Fibroblast of villous mesenchyme (primary cell): ENCODE data around the gene CDC40. TPM values are rescaled to one million over a fixed set of nuclear protein-coding genes. Genes with fewer than 3 reads are reported as not detected.

Experiments used
- DNase-seq: peaks from one replicate; pipeline ENCODE4 v3.0.0-alpha.2; 2010; ENCODE audit warnings: low read depth
- H3K4me3 ChIP-seq: 2 replicates; pipeline ENCODE4 v1.5.1; 2011; ENCODE audit warnings: low read depth, mild to moderate bottlenecking, low read length
- total RNA-seq: library from RNA; depleted of rRNA; stranded (reverse); fragments of >200 nt; gene quantifications from 2 replicates; pipeline ENCODE4 v1.2.3, GENCODE V29; 2012
- TF ChIP-seq, protein P1 (sequence below): IDR thresholded peaks from 2 replicates; pipeline ENCODE4 v1.5.1; 2012; ENCODE audit warnings: low read depth, mild to moderate bottlenecking, low read length; ENCODE audit not compliant: insufficient read depth

CDC40 gene
- total RNA-seq, 1 donor = 32.0 TPM

DNA sequence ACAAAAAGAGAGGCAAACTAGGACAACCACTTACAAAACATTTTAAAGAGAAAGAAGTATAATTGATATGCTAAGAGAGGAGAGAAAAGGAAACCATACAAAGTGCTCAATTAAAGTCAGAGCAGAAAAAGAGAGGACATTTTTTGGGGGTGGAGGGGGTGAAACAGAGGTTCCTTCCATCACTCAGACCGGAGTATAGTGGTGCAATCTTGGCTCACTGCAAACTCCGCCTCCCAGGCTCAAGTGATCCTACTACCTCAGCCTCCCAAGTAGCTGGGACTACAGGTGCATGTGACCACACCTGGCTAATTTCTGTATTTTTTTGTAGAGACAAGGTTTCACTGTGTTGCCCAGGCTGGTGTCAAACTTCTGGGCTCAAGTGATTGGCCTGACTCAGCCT, 10.1 kb upstream of the CDC40 start:
- no peak for DNase-seq
- H3K4me3 ChIP-seq = no peak overlapping the region
- TF ChIP-seq, protein P1, sequence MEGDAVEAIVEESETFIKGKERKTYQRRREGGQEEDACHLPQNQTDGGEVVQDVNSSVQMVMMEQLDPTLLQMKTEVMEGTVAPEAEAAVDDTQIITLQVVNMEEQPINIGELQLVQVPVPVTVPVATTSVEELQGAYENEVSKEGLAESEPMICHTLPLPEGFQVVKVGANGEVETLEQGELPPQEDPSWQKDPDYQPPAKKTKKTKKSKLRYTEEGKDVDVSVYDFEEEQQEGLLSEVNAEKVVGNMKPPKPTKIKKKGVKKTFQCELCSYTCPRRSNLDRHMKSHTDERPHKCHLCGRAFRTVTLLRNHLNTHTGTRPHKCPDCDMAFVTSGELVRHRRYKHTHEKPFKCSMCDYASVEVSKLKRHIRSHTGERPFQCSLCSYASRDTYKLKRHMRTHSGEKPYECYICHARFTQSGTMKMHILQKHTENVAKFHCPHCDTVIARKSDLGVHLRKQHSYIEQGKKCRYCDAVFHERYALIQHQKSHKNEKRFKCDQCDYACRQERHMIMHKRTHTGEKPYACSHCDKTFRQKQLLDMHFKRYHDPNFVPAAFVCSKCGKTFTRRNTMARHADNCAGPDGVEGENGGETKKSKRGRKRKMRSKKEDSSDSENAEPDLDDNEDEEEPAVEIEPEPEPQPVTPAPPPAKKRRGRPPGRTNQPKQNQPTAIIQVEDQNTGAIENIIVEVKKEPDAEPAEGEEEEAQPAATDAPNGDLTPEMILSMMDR = no peak

DNA sequence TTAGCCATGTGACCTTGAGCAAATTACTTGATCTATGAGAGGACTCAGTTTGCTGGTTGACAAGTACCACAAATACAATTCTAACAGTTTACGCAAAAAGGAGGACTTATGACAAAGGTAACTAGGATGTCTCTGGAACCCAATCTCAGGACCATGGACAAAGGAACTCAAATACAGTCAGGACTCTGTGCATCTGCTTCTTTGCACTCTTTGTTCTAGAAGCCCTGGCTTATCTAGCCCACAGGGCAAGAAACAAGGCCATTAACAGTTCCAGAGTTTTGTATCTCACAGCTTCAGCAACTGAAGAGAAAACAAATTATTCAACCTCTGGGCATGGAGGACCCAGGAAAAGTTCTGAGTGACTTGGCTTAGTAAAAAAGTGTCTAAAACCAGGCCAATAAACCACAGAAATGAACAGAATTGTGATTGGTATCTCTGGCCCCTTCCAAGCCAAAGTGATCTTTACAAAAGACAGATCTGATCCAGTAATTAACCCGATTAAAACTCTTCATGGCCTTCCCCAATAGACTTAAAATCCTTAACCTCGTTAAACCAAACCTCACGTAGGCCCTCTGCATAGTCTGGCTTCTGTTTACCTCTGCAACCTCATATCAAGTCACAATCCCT, 6.6 kb upstream of the CDC40 start:
- H3K4me3 ChIP-seq = no peak overlapping the region
- DNase-seq = no peak
- TF ChIP-seq, protein P1 = no peak

DNA sequence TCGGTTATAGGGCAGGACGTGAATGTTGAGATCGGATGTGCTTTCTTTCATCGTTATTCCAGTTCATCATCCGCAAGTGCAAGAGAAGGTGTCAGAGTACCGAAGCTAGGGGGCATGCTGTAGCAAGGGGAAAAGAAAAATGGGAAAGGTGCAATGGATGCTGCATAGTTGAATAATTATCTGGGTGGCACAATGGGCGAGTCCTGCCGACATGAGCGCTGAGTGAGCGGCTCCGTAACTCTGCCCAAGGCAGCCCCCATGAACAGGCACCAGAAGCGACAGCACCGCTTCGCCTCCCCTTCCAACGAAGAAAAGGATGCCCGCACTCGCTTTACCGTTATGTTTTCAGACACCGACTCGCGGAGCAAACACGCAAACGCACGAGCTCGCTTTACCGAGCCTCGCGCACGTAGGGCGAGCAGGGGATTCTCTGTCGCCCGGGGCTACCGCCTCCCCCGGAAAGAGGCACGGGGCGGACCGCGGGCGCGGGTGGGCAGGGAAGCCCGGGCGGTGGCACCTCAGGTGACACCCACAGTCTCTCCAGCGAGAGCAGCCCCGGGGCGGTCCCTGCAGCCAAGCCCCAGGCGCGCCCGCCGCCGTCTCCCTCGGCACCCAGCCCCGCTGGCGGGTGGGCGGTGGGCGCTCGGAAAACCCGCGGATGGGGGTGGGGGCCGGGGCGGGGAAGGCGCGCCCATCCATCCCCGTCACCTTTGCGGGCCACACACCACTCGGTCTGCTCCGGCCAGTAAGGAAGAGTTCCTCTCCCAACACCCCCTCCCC, 1.4 kb upstream of the CDC40 start:
- TF ChIP-seq, protein P1 = peak; percentile 76
- peak overlapping the region; percentile 84 for H3K4me3 ChIP-seq
- peak; percentile 68 for DNase-seq

DNA sequence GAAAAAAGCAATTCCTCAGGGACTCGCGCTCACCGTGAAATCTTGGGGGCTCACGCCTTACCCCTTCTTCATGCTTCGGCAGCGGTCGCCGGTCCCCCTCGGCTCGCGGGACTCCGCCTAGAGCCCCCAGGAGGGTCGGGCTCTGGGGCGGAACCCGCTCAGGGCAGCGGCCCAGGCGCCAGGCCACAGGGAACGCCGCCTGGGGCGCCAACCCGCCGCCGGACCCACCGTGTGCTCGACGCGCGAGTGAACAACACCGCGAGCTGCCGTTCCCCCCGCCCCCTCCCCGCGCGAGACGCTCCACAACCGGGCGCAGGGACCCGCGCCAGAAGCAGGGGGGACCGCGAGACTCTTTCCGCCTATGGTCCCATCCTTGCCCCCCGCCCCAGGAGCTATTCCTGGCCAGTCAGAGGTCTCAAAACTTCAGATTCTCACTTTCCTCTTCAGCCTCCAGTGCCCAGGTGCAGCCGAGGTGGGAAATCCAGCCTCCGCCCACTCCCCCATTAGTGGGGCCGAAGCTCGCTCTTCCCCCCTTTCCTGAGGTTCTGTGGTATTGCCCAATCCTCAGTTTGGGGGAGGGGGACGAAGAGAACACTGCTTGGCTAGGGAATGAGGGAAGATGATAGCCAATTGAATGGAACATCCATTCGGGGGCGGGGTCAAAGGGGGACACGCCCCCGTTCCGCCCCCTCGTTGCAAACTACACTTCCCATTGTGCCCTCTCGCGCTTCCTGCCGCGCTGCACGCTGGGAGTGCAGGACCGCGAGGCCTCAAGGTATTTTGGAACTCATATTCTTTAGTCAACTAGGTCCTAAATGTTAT, 610 bp upstream of the CDC40 start, which contains the start of gene WASF1:
WASF1 (minus strand) TSS at position 265 of the 822 bp plus-strand sequence. CDS start 52,069 bp downstream, outside the sequence.
- TF ChIP-seq, protein P1 = no peak
- DNase-seq = peak; percentile 98
- peak within 1 kb of the TSS; percentile 98 for H3K4me3 ChIP-seq

DNA sequence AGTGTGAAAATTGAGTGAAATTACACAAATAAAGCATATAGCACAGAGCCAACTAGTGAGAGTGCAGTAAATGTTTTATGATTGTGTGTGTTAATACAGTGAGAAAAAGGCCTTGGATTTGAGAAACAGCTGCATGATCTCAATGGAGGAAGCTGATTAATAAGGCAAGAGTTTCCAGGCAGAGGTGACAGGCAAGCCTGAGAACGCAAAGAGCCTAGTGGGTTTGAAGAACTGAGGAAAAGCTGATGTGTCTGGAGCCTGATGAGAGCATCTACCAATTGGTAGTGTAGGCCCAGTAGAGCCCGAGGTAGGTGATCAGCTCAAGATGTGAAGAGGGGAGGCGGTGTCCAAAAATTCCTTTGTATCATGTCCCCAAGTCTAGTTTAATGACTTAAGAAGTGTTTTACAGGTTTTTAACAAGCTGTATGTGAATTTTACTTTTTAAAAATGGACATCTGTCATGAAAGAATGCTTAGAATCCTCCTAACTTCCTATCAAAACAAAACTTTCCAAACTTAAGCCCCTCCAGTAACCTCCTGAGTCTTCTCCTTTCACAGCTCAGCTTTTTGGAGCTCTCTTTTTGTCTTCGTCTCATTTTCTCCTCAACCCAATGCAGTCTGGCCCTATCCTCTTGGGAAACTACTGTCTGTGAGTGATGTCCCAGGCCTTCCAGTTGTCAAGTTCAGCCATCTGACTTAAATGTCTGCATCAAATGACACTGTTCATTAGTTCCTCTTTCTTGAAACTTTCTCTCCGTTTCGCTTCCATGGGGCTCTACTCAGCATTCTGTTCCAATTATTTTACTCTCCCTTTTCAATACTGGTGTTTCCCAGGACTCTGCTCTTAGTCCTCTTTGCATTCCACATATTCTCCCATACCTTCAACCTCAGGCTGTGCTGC, 1.2 kb downstream of the CDC40 start:
- DNase-seq = peak; percentile 19
- TF ChIP-seq, protein P1 = no peak

More for the DNA sequence above, 1.2 kb downstream of the CDC40 start:
- H3K4me3 ChIP-seq = peak overlapping the region; percentile 98
